GM23248 (cell line): ENCODE data around the gene EEPD1. TPM values are rescaled to one million over a fixed set of nuclear protein-coding genes. Genes with fewer than 3 reads are reported as not detected.

ENCODE experiments used
- DNase-seq: peaks from one replicate; pipeline ENCODE4 v3.0.0-alpha.2; 2015
- H2AFZ ChIP-seq: fragments of 200-600 bp; sonication (generic); 2 replicates; pipeline ENCODE4 v1.6.1; 2016; ENCODE audit warnings: antibody characterized with exemption
- H3F3A ChIP-seq: fragments of 200-600 bp; sonication (generic); 2 replicates; pipeline ENCODE4 v1.6.1; 2016; ENCODE audit warnings: mild to moderate bottlenecking, antibody characterized with exemption, mixed run types; ENCODE audit not compliant: insufficient read depth
- H3K27ac ChIP-seq: fragments of 200-600 bp; sonication (generic); 2 replicates; pipeline ENCODE4 v1.5.1; 2016; ENCODE audit warnings: mild to moderate bottlenecking
- H3K27me3 ChIP-seq: fragments of 200-600 bp; sonication (generic); replicated peaks from 2 replicates; pipeline ENCODE4 v1.6.1; 2016; ENCODE audit warnings: mild to moderate bottlenecking; ENCODE audit not compliant: insufficient read depth
- H3K36me3 ChIP-seq: fragments of 200-600 bp; sonication (generic); 2 replicates; pipeline ENCODE4 v1.6.1; 2016; ENCODE audit warnings: low read depth, mild to moderate bottlenecking
- H3K4me1 ChIP-seq: fragments of 200-600 bp; sonication (generic); 2 replicates; pipeline ENCODE4 v1.6.1; 2016; ENCODE audit warnings: mild to moderate bottlenecking; ENCODE audit not compliant: insufficient read depth
- H3K4me2 ChIP-seq: fragments of 200-600 bp; sonication (generic); one replicate; pipeline ENCODE4 v1.6.1; 2016; ENCODE audit warnings: mild to moderate bottlenecking; ENCODE audit not compliant: unreplicated experiment
- H3K4me3 ChIP-seq: fragments of 200-600 bp; sonication (generic); 2 replicates; pipeline ENCODE4 v1.5.1; 2016; ENCODE audit warnings: mild to moderate bottlenecking
- H3K79me2 ChIP-seq: fragments of 200-600 bp; sonication (generic); 2 replicates; pipeline ENCODE4 v1.6.1; 2016; ENCODE audit warnings: mild to moderate bottlenecking; ENCODE audit not compliant: insufficient read depth
- H3K9ac ChIP-seq: fragments of 200-600 bp; sonication (generic); 2 replicates; pipeline ENCODE4 v1.6.1; 2016; ENCODE audit warnings: mild to moderate bottlenecking
- H3K9me2 ChIP-seq: fragments of 200-600 bp; sonication (generic); 2 replicates; pipeline ENCODE4 v1.6.1; 2016; ENCODE audit warnings: mixed run types, mild to moderate bottlenecking, moderate library complexity; ENCODE audit not compliant: insufficient read depth
- H3K9me3 ChIP-seq: fragments of 200-600 bp; sonication (generic); one replicate; pipeline ENCODE4 v1.6.1; 2017; ENCODE audit warnings: low read depth
- H4K20me1 ChIP-seq: fragments of 200-600 bp; sonication (generic); 2 replicates; pipeline ENCODE4 v1.6.0; 2016; ENCODE audit not compliant: insufficient read depth
- EZH2 ChIP-seq: fragments of 200-600 bp; sonication (generic); IDR thresholded peaks from 2 replicates; pipeline ENCODE4 v1.6.1; 2018; ENCODE audit warnings: antibody characterized with exemption, mild to moderate bottlenecking; ENCODE audit not compliant: insufficient read depth, poor library complexity, severe bottlenecking
- EZH2phosphoT487 ChIP-seq: fragments of 200-600 bp; sonication (generic); IDR thresholded peaks from 2 replicates; pipeline ENCODE4 v1.6.1; 2018; ENCODE audit warnings: antibody characterized with exemption, moderate library complexity, mild to moderate bottlenecking, low read depth; ENCODE audit not compliant: insufficient read depth
- WGBS, 2 experiments: methylation state at CpG; one replicate each; pipeline ENCODE4 v1.1.6; 2015 to 2017; ENCODE audit warnings: low lambda C conversion rate in 2 of 2, low coverage in 1 of 2; ENCODE audit errors: missing lambda C conversion rate in 2 of 2; 5-methylcytosine and 5-hydroxymethylcytosine counted together
- in situ Hi-C: fragments of 300-500 bp; cut with MboI; formaldehyde crosslinking; loops from 2 replicates; pipeline ENCODE4 v1.15.0; 2020
- polyA plus RNA-seq: library from polyadenylated mRNA; unstranded; fragments of >200 nt; fragmentation: Nextera tagmentation; extraction: Ambion mirVana; gene quantifications from 2 replicates; pipeline ENCODE4 v1.2.1, GENCODE V29; 2016
- total RNA-seq: library from RNA; depleted of rRNA; stranded (reverse); fragments of >200 nt; shearing (Covaris generic); gene quantifications from 2 replicates; pipeline ENCODE4 v1.2.3, GENCODE V29; 2014

Gene EEPD1
- total and polyA plus RNA-seq, 2 experiments from 2014 or later = 1.6 to 5.2 TPM

- Histone ChIP-seq H3K36me3 (no peaks in the 10 kb centered on the region), H4K20me1 (no peaks in the 10 kb centered on the region), H3K27ac (no peak overlapping the region), H3K9me3 (no peaks in the 10 kb centered on the region), H3K79me2 (no peaks in the 10 kb centered on the region), H3K4me2 (no peak overlapping the region), H3K9me2 (no peaks in the 10 kb centered on the region), H3K4me1 (no peaks in the 10 kb centered on the region), H3K27me3 (no peaks in the 10 kb centered on the region), H2AFZ (no peak overlapping the region), H3K4me3 (no peak overlapping the region), H3F3A (no peaks in the 10 kb centered on the region), H3K9ac (no peak overlapping the region)
- TF ChIP-seq EZH2 = no peak
- TF ChIP-seq EZH2phosphoT487 = no peak
- in situ Hi-C loops = no loop called here
- WGBS, 2 experiments = 73 to 74% methylated on average over 6 of the region's 6 CpGs
- no peak for DNase-seq
These were observed 43.9 kb upstream of the EEPD1 start for GRCh38 chr7:36109013-36109627.

GRCh38 chr7:36110584-36110983 lies 42.5 kb upstream of the EEPD1 start:
- peaks cover 7% of the 10 kb centered on the region for H3K4me1 ChIP-seq
- H3K9me3 ChIP-seq = no peaks in the 10 kb centered on the region
- no peak overlapping the region for H3K4me2 ChIP-seq
- H3K9me2 ChIP-seq = no peaks in the 10 kb centered on the region
- H4K20me1 ChIP-seq = no peaks in the 10 kb centered on the region
- no peak overlapping the region for H3K4me3 ChIP-seq
- no peak overlapping the region for H3K27ac ChIP-seq
- H3K79me2 ChIP-seq = no peaks in the 10 kb centered on the region
- no peak overlapping the region for H3K9ac ChIP-seq
- WGBS, 2 experiments = 84 to 89% methylated on average over 3 of the region's 3 CpGs
- DNase-seq = no peak
- no peaks in the 10 kb centered on the region for H3K36me3 ChIP-seq
- in situ Hi-C loops = no loop called here
- no peak overlapping the region for H2AFZ ChIP-seq
- no peak for TF ChIP-seq EZH2phosphoT487
- no peak for TF ChIP-seq EZH2
- H3F3A ChIP-seq = peaks cover 6% of the 10 kb centered on the region; the same call in 1 of the 2 replicates
- no peaks in the 10 kb centered on the region for H3K27me3 ChIP-seq

GRCh38 chr7:36112969-36113368 lies 40.1 kb upstream of the EEPD1 start:
- Histone ChIP-seq H3F3A (peaks cover 30% of the 10 kb centered on the region), H2AFZ (no peak overlapping the region), H3K4me2 (no peak overlapping the region), H3K36me3 (no peaks in the 10 kb centered on the region), H3K9me2 (no peaks in the 10 kb centered on the region), H3K4me3 (no peak overlapping the region), H3K9me3 (no peaks in the 10 kb centered on the region), H3K79me2 (no peaks in the 10 kb centered on the region), H3K4me1 (peaks cover 30% of the 10 kb centered on the region), H3K27me3 (no peaks in the 10 kb centered on the region), H3K9ac (no peak overlapping the region), H4K20me1 (no peaks in the 10 kb centered on the region), H3K27ac (no peak overlapping the region)
- no peak for TF ChIP-seq EZH2
- no peak for TF ChIP-seq EZH2phosphoT487
- 91 to 100% methylated on average over 2 of the region's 2 CpGs for WGBS, 2 experiments
- in situ Hi-C loops = no loop called here
- no peak for DNase-seq

- Histone ChIP-seq H3K27me3 (no peaks in the 10 kb centered on the region), H2AFZ (no peak overlapping the region), H3K4me2 (no peak overlapping the region), H3K9ac (no peak overlapping the region), H3K4me3 (no peak overlapping the region), H3F3A (peaks cover 42% of the 10 kb centered on the region), H3K27ac (no peak overlapping the region), H3K9me2 (no peaks in the 10 kb centered on the region), H3K36me3 (no peaks in the 10 kb centered on the region), H3K79me2 (no peaks in the 10 kb centered on the region), H3K4me1 (peaks cover 43% of the 10 kb centered on the region), H4K20me1 (no peaks in the 10 kb centered on the region), H3K9me3 (no peaks in the 10 kb centered on the region)
- no peak for DNase-seq
- 94 to 100% methylated on average over 1 of the region's 1 CpG for WGBS, 2 experiments
- no peak for TF ChIP-seq EZH2phosphoT487
- TF ChIP-seq EZH2 = no peak
- in situ Hi-C loops = no loop called here
These were observed 38.7 kb upstream of the EEPD1 start for GRCh38 chr7:36114355-36114754.
